ENCODE data around the gene KNCN.

KNCN gene

DNA sequence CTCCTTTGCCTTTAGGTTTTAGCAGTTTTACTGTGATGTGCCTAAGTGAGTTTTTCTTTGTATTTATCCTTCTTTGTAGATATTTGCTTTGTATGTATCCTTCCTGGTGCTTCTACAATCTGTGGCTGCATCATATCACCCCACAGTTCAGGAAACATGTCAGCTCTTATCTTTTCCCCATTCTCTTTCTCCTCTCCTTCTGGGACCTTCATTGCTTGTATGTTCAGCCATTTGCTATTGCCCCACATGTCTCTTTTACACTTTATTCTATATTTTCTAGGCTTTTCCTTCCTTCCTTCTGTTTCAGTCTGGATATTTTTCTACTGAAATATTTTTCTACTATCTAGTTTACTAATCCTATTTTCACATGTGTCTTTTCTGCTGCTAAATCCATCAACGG, 14.9 kb downstream of the KNCN start:
- Mint-ChIP-seq H3K4me3 (no peak overlapping the region), H3K27ac (no peak overlapping the region), H3K4me1 (peaks cover 4% of the 10 kb centered on the region), H3K36me3 (no peaks in the 10 kb centered on the region), H3K9me3 (no peaks in the 10 kb centered on the region), H3K27me3 (peaks cover 3% of the 10 kb centered on the region)

DNA sequence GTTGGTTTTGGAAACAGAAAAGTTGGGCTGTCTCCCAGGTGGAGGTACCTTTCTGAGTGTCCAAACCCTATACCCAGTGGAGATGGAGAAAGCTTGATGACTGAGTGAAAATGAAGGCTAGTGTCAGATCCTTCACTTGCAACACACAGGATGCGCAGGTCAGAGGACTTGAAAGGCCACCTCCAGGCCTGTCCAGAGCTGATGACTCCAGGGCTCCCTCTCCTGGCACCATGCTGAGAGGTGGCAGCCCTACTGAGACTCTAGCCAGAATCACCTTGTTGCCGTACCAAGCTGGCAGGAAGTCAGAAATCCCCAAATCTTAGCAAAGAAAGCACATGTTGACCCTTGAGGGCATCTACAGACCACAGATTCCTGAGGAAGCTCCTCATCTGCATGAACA, 16.4 kb downstream of the KNCN start:
- Mint-ChIP-seq H3K4me1 (peaks cover 4% of the 10 kb centered on the region), H3K4me3 (no peak overlapping the region), H3K27me3 (peaks cover 3% of the 10 kb centered on the region), H3K27ac (no peak overlapping the region), H3K36me3 (no peaks in the 10 kb centered on the region), H3K9me3 (no peaks in the 10 kb centered on the region)

DNA sequence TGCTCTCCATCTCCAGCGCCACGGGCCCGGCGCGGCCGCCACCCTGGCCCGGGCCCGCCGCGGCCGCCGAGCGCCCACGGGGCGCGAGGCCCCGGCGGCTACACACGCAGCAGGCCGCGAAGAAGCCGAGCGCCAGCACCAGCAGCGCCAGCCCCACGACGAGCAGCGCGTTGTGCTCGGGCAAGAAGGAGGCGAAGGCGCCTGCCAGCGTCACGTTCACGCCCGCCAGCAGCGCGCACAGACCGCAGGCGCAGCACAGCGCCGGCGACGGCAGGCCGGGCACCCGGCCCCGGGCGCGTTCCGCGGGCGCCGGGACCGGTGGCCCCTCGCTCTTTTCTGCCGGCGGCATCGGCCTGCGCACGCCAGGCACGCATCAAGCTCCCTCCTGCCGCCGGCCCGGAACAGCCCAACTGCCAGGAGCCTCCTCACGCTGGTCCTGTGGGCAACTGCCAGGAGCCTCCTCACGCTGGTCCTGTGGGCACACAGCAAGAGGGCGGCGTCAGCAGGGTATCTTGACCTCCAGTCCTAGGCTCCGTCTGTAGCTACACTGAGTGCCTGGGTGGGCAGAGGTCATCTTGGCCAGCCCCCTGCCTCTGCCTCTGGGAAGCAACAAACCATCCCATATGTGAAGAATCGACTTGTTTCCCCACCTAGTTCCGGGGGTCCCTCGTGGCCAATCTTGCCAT, 18.1 kb downstream of the KNCN start:
- peak overlapping the region; percentile 35 for H3K27ac Mint-ChIP-seq
- H3K9me3 Mint-ChIP-seq: no peaks in the 10 kb centered on the region
- H3K4me3 Mint-ChIP-seq: peak overlapping the region; percentile 77
- no peaks in the 10 kb centered on the region for H3K36me3 Mint-ChIP-seq
- H3K4me1 Mint-ChIP-seq: peaks cover 12% of the 10 kb centered on the region
- H3K27me3 Mint-ChIP-seq: peaks cover 2% of the 10 kb centered on the region

DNA sequence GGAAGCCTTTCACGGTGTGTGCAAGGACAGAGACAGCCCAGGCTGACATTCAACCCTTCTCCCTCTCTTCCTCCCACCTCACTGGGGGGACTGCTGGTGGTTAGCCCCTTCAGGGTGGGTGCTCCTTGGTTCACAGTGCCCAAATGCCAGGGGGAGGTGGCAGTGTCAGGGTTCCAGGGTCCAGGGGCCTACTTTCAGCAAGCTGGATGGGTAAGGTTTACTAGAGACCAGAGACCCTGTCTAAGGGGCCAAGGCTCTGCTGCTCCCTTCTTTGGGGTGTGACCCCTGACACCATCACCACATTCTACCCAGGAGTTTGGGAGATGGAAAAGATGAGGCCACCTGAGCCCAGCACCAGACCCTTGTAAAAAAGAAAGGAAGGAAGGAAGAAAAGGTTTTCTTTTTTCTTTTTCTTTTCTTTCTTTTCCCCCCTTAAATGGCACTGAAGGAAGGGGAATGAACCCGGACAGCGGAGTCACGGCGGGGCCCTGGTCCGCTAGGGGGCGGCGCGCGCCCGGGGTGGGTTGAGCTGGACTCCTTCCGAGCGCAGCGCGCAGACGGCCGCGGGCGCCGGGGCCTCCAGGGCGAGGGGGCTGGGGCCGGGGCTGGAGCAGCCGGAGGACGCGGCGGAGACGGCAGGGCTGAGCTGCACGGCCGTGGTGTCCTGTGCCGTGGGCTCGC, 18.8 kb downstream of the KNCN start:
- Mint-ChIP-seq H3K4me3 (peak overlapping the region; percentile 52), H3K4me1 (peaks cover 12% of the 10 kb centered on the region), H3K27ac (no peak overlapping the region), H3K27me3 (peaks cover 5% of the 10 kb centered on the region), H3K36me3 (no peaks in the 10 kb centered on the region), H3K9me3 (no peaks in the 10 kb centered on the region)

DNA sequence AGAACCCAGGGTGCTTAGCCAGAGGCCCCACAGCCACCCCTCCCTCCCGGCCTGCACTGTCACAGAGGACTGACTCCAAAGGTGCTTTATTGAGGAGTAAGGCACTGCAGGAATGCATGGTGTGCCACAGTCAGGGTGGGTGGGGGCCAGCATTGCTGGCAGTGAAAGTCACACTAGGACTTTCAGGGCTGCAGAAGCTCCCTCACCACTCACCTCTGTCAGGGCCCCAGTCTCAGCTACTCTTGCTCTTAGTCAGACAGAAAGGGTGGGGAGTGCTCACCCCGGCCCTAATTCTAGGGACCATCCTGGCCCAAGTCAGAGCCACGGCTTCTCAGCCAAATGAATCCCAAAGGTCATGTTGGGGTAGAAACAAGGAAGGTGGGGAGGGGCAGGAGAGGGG, 19.4 kb downstream of the KNCN start:
- Mint-ChIP-seq H3K27ac (no peak overlapping the region), H3K4me3 (no peak overlapping the region)

DNA sequence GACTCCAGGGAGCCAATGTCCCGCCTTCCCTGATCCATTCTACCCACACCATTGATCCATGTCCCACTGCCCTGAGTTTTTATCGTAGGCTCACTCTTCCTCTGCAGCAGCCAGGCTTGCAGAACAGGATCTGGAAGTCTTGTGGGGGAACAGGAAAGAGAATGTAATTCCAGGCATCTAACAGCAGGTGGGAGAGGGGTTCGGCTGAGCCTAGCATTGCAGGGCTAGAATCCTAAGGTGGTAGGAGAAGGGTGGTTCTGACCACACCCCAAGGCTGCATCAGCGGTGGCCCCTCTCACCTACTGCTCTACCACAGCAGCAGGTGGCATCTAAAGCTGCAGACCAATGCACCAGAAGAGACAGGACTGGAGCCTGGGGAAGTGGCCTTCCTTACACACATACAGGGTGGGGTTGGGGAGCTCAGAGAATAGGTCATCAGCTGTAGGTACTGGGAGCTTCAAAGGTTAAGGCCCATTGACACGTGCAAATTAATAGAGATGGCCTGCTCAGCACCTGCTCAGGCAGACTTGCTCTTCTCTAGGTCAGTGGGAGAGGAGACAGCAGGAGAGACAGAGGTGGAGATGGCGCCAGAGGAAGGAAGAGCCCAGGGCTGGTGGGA, 20.5 kb downstream of the KNCN start:
- H3K27ac Mint-ChIP-seq: peak overlapping the region; percentile 75
- no peak overlapping the region for H3K4me3 Mint-ChIP-seq

More for the DNA sequence above, 19.4 kb downstream of the KNCN start:
- Mint-ChIP-seq H3K36me3 (no peaks in the 10 kb centered on the region), H3K9me3 (no peaks in the 10 kb centered on the region), H3K27me3 (peaks cover 5% of the 10 kb centered on the region), H3K4me1 (peaks cover 12% of the 10 kb centered on the region)

DNA sequence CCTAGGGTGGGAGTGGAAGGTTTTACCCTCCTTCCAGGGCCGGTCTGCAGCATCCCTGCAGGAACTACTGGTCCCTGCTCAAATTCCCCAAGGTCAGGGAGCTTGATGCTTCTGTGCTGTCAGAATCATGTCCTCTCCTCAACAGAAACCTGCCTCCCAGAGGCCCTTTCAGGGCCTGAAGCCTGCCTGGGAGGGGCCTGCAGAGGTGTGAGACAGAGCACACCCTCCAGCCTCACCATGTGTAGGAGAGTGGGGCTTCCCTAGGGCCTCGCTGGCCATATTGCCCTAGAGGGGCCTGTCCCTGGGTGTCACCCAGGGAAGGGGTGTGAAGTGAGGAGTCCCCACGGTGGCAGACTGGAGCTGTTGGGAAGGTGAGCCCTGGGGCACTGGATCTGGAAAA, 21.1 kb downstream of the KNCN start:
- Mint-ChIP-seq H3K27me3 (peaks cover 11% of the 10 kb centered on the region), H3K9me3 (no peaks in the 10 kb centered on the region), H3K4me3 (no peak overlapping the region), H3K27ac (no peak overlapping the region), H3K36me3 (no peaks in the 10 kb centered on the region), H3K4me1 (peaks cover 12% of the 10 kb centered on the region)

More for the DNA sequence above, 20.5 kb downstream of the KNCN start:
- Mint-ChIP-seq H3K36me3 (no peaks in the 10 kb centered on the region), H3K9me3 (no peaks in the 10 kb centered on the region), H3K4me1 (peaks cover 12% of the 10 kb centered on the region), H3K27me3 (peaks cover 7% of the 10 kb centered on the region)

DNA sequence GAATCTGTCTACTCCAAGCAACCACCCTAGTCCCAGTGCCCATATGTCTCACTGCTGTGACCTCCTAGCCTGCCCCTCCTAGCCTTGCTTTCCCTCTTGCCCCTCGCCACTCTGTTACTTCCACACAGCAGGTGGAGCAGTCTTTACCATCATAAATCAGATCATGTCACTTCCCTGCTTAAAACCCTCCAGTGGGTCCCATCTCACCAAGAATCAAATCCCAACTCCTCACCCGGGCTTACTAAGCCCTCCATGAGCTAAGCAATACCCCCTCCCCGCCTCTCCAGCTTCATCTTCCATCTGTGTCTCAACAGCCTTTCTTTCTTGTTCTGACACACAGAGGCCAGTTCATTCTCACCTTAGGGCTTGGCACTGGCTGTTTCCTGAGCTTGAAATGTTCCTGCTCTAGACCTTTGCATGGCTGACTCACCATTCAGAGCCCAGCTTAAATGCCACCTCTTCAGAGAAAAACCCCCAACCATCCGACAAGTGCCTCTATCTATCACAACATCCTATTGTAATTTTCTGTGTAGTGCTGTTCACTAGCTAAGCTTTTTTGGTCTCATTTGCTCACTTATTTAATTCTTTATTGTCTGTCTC, 22.3 kb downstream of the KNCN start:
- H3K36me3 Mint-ChIP-seq: no peaks in the 10 kb centered on the region
- H3K4me1 Mint-ChIP-seq: peaks cover 12% of the 10 kb centered on the region
- no peak overlapping the region for H3K27ac Mint-ChIP-seq
- peaks cover 11% of the 10 kb centered on the region for H3K27me3 Mint-ChIP-seq
- H3K9me3 Mint-ChIP-seq: no peaks in the 10 kb centered on the region
- no peak overlapping the region for H3K4me3 Mint-ChIP-seq

DNA sequence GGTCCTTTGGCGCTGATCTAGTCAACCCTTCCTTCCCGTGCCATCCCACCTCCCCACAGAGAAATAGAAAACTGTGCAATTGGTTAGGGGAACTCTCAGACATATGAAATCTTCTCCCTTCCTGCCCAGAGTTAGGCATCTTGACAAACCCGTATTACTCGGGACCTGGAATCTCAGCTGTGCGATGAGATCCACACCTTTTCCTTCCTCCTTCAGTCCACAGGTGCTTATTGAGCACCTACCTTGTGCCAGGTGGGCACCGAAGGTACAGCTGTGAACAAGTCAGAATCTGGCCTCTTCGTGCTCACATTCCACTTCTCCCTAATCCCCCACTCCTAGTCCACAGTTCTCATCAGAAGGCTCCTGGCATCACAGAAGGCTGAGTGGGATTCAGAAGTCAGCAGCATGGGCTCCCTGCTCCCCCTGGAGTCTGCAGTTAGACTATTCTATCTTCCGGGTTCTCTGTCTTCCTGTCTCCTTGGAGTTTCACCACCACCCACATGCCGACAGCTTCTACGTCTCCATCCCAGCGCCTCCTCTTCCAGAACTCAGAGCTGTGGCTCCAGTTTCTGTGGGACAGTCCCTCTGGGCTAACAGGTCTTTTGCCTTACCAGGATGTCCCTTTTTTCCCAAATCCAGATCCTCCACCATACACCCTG, 23.0 kb downstream of the KNCN start:
- Mint-ChIP-seq H3K9me3 (no peaks in the 10 kb centered on the region), H3K36me3 (no peaks in the 10 kb centered on the region), H3K27ac (no peak overlapping the region), H3K4me3 (no peak overlapping the region), H3K4me1 (peaks cover 7% of the 10 kb centered on the region), H3K27me3 (peaks cover 11% of the 10 kb centered on the region)

DNA sequence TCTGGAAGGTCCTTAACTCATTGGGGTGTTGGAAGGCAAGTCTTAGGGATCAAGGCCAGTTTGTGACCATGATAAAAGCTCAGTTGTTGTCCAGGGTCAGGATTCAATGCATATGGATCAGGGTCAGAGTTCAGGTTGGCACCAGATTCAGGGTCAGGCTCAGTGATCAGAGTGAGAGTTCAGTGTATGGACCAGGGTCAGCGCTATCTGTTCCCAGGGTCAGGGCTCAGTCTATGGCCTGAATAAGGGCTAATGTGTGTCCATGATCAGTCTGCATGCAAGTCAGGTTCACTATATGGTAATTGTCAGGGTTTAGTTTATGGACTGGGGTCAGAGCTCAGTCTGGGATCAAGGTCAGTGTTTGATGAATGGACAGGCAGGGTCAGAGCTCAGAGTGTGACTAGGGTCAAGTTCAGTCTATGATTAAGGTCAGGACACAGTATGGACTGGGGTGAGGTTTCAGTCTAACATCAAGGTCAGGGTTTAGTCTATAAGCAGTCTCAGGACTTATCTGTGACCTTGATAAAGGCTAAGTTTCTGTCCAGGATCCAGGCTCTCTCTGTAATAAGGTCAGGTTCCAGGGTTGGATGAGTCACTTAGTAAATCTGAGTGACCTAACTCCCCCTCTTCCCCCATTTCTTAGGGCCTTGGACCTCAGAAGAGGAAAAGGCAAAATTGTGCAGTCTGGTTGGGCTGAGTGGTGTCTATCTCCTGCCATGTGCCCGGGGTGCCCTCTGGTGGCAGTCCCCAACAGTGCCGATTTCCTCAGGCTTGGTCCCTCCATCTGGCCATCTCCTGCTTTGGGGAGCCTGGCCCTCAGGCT, 23.8 kb downstream of the KNCN start:
- no peak overlapping the region for H3K4me3 Mint-ChIP-seq
- H3K27me3 Mint-ChIP-seq: peaks cover 11% of the 10 kb centered on the region

DNA sequence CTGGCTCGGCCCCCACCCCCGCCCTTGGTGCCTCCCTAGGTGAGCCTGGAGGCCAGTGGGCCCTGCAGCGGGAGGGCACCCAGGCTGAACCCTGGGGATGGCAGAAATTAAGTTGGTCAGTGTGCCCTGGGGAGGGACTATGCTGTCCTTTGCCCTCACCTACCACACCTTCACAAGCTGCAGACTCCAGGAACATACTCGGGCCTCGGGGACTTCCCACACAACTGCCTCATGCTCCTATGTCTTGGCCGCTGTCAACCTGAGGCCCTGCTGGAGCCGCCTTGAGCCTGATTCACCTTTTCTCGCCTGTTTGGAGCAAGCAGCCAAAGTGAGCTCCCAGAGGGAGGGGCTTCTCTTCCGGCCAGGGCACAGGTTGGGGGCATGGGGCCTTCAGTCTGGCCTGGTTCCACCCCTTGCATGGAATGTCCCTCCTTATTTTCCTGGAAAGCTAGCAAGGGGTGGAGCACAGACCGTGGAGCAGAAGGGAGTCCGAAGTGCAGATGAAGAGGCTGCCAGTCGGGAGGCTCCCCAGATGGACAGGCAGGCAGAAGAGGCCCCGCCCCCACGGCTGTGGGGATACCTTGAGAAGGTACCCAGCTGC, 24.7 kb downstream of the KNCN start:
- Mint-ChIP-seq H3K4me3 (no peak overlapping the region), H3K36me3 (no peaks in the 10 kb centered on the region), H3K4me1 (peaks cover 10% of the 10 kb centered on the region), H3K9me3 (no peaks in the 10 kb centered on the region), H3K27ac (no peak overlapping the region), H3K27me3 (peaks cover 11% of the 10 kb centered on the region)

More for the DNA sequence above, 23.8 kb downstream of the KNCN start:
- no peaks in the 10 kb centered on the region for H3K36me3 Mint-ChIP-seq
- no peaks in the 10 kb centered on the region for H3K9me3 Mint-ChIP-seq
- H3K27ac Mint-ChIP-seq: no peak overlapping the region
- H3K4me1 Mint-ChIP-seq: peaks cover 7% of the 10 kb centered on the region

DNA sequence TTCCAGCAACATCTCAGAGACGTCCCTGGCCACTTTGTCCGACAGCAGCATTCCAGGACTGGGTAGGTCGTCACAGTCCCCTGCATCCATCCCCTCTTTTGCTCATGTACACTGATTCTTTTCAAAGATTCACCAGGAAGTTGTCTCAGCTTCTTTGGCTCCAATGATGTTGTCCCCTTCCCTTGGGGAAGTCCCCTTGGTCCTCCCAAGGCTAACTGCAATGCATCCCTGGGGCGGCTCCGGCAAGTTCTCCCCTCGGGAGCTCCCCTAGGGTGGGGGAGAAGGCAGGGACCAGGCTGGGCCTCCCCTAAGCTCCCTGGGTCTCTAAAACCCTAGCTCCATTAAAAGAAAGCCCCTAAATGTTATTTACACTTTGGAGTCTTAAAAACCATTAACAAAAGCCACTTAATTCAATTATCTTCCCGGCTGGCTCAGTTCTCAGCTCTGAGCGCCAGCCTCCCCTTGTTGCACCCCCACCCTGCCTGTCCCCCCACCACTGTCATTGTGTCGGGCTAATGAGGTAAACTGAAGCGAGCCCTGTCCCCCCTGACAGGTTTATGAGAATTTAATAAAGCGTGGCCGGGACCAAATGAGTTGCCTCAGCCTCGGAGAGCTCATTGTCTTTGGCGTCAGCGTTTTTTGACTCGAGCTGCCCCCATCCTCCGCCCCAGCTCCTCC, 25.3 kb downstream of the KNCN start:
- H3K4me1 Mint-ChIP-seq: peaks cover 10% of the 10 kb centered on the region
- H3K36me3 Mint-ChIP-seq: no peaks in the 10 kb centered on the region
- no peak overlapping the region for H3K4me3 Mint-ChIP-seq
- H3K27me3 Mint-ChIP-seq: peaks cover 11% of the 10 kb centered on the region
- H3K9me3 Mint-ChIP-seq: no peaks in the 10 kb centered on the region
- H3K27ac Mint-ChIP-seq: no peak overlapping the region

DNA sequence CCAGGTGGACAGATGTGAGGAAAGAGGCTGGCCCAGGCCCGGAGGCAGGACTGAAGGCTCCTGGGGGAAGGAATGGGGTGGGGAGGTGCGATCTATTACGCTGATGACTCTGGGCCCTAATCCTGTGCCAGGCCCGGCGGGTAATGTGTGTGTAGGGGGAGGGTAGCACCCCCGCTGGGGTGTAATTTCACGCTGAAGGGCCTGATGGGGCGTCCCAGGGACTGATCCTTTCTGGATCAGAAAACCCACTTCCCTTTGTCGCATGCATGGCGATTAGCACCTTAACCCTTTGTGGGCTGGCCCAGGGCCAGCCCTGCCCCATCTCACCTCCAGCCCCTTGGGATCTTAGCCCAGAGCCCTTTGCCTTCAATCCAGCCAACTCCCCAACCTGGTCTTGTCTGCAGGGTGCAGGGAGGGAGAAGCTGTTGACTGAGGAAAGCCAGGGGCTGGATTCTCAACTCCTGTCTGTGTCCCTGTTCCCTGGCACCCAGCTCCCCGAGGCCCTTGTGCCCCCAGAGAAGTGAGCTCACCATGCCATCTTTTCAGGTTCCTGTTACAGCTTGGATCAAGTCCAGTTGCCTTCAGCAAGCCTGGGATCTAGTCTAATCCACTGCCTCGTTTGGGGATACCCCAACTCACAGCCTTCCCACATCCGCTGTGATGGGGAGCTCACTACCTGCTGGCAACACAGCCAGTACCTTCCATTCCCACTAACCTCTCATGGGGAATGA, 26.0 kb downstream of the KNCN start:
- H3K9me3 Mint-ChIP-seq: no peaks in the 10 kb centered on the region
- H3K4me3 Mint-ChIP-seq: no peak overlapping the region
- H3K27me3 Mint-ChIP-seq: peaks cover 12% of the 10 kb centered on the region
- no peak overlapping the region for H3K27ac Mint-ChIP-seq
- peaks cover 10% of the 10 kb centered on the region for H3K4me1 Mint-ChIP-seq
- no peaks in the 10 kb centered on the region for H3K36me3 Mint-ChIP-seq

DNA sequence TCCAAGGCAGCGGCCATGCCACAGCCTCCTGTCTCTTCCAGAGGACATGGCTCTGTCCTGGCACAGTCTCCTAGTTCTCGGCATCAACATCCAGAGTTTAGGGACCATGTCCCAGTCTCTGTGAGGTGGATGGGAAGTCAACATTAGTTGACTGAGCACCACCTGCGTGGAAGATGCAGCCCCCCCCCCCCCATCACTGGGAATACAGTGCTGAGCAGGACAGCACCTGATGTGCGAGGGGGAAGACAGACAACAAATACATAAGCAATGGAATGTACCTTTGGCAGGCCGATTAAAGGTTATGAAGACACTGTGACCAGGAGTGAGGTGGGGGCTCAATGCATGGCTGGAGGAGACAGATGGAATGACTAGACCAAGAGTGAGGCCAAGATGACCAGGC, 26.6 kb downstream of the KNCN start:
- H3K4me3 Mint-ChIP-seq: no peak overlapping the region
- H3K36me3 Mint-ChIP-seq: no peaks in the 10 kb centered on the region
- H3K9me3 Mint-ChIP-seq: no peaks in the 10 kb centered on the region
- peaks cover 13% of the 10 kb centered on the region for H3K27me3 Mint-ChIP-seq
- no peak overlapping the region for H3K27ac Mint-ChIP-seq
- peaks cover 10% of the 10 kb centered on the region for H3K4me1 Mint-ChIP-seq
